LNCaP clone FGC (cell line): ENCODE measurements around the gene GALNT14.

Source experiments
- DNase-seq: peaks from one replicate; pipeline ENCODE4 v3.0.0-alpha.2; 2011; ENCODE audit warnings: low read depth
- H3K4me3 ChIP-seq: 2 replicates; pipeline ENCODE4 v1.5.1; 2011; ENCODE audit warnings: mild to moderate bottlenecking, low read depth, low read length, control low read depth
- CTCF ChIP-seq: IDR thresholded peaks from 2 replicates; pipeline ENCODE4 v1.5.1; 2012; ENCODE audit warnings: mild to moderate bottlenecking; ENCODE audit not compliant: control insufficient read depth, insufficient read depth; ENCODE audit errors: extremely low read depth

Gene GALNT14

GRCh38 chr2:31136000-31136399 is 2.2 kb downstream of the GALNT14 start:
- H3K4me3 ChIP-seq: no peak overlapping the region
- no peak for TF ChIP-seq CTCF
- no peak for DNase-seq

- DNase-seq: no peak
- no peak overlapping the region for H3K4me3 ChIP-seq
- no peak for TF ChIP-seq CTCF
These were observed 3.8 kb downstream of the GALNT14 start for GRCh38 chr2:31134480-31134879.

- DNase-seq: no peak
- no peak overlapping the region for H3K4me3 ChIP-seq
- no peak for TF ChIP-seq CTCF
These were observed 5.5 kb downstream of the GALNT14 start for GRCh38 chr2:31132786-31133185.

GRCh38 chr2:31131871-31132270 is 6.4 kb downstream of the GALNT14 start:
- no peak overlapping the region for H3K4me3 ChIP-seq
- DNase-seq: no peak
- TF ChIP-seq CTCF: no peak

GRCh38 chr2:31129375-31130171 is 8.7 kb downstream of the GALNT14 start:
- DNase-seq: no peak
- TF ChIP-seq CTCF: no peak
- H3K4me3 ChIP-seq: no peak overlapping the region

- H3K4me3 ChIP-seq: no peak overlapping the region
- no peak for DNase-seq
- no peak for TF ChIP-seq CTCF
These were observed 10.3 kb downstream of the GALNT14 start for GRCh38 chr2:31127931-31128330.

GRCh38 chr2:31125918-31126695 is 12.1 kb downstream of the GALNT14 start:
- DNase-seq: no peak
- no peak overlapping the region for H3K4me3 ChIP-seq
- TF ChIP-seq CTCF: no peak
